Brain pericyte (primary cell): ENCODE results near the gene ZNF740.
A peak's percentile ranks its signal among the peaks of the same experiment; 100 is the strongest.
"Not testable (repeated sequence)": the region's sequence is repeated elsewhere in the genome, so short reads cannot be mapped to it uniquely, and the experiment has no call there.

ENCODE experiments used
- DNase-seq: peaks from one replicate; pipeline ENCODE4 v3.0.0-alpha.2; 2012; ENCODE audit warnings: low read depth, low spot score

Gene ZNF740

DNA sequence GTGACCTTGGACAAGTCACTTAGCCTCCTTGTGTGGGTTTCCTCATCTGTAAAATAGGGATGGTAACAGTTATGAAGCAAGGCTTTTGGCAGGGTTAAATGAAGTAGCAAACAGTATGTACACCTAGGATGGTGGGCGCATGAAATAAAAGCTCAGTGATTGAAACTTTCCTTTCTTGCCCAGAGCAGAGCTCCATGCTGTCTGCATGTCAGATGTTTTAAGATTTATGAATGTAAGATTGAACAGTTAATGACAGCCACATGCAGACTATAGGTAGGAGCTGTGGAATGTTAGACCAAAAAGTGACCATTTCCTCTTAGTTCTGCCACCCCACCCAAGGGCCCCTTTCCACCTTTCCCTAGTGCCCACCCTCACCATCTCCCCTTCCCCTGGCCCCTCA, 14.5 kb downstream of the ZNF740 start:
- DNase-seq: no peak

DNA sequence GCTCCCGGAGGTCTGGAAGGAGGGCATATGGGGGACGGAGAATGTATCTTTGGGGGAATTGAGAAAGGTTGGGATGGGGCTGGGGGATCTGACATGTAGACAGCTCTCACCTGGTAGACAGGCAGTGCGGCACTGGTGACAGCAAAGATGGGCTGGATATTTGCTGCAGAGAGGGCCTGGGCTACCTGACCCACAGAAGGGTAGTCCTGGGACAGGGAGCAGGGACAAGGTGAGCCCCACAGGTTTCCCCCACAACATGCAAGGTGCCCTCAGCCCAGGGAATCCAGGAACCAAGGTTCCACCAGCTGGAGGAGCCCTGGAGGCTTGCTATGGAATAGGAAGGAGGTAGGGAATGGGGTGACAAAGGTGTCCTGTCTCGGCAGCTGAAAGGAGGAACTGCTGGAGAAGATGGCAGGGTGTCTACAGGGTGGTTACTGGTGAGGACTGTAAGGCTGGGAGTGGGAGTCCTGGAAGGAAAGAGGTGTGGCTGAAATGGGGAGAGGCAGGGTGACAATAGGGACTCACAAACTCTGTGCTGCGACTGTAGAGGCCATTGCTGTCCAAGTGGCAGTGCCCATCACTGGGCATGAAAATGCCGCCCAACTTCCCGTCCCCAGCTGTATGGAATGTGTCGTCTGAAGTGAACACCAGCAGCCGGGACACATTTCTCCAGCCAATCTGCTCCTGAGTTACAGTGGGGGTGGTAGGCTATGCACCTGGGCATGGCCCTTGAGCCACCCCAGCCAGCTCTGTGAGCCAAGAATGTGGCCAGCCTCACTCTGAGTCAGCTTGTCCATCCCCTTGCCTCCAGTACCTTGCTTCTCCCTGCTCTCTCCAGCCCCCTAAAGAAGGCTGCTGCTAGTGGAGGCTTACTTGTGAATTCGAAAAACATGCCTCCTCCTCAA, 15.2 kb downstream of the ZNF740 start:
- no peak for DNase-seq

DNA sequence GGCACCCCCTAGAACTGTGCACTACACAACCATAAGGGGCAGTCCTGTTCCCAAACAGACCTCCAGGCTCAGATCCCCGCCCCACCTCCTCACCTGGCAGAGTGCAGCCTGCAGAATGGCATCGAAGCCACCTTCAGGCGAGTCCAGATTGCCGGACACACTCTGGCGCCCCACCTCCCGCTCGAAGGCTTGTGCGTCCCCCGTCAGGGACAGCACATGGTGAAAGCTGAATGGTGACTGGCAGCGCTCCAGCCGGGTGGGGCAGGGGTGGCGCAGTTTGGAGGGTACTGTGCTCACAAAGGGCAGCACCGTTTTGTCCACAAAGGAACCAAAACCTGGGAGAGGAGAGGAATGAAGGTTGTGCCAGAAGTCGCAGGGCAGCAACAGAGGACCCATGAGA, 16.0 kb downstream of the ZNF740 start:
- DNase-seq: no peak

DNA sequence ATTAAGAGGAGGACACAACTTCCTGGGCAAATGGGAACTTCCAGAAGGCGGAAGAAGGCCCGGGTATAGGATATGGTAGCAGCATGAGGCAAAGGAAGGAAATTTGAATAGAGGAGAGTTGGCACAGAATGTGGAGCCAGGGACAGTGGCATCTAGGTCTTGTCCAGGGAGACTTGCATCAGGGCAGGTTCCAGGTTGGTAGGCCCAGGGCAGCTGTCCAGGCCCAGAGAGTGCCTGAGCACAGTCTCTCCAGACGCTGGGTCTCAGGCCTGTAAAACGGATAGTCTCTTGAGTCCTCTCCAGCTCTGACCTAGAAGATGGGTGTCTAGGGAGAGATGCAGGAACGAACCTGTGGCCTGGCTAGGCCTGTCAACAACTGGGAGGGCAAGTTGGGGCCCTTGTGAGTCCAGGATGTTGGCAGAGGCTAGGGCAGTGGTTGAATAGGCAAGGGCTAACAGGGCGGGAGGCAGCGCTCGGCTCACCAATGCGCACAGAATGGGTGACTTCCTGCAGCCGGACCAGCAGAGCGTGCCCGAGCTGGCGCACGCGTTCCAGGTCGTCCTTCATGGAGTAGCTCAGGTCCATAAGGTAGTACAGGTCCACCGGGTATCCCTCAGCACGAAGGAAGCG, 16.6 kb downstream of the ZNF740 start:
- no peak for DNase-seq

DNA sequence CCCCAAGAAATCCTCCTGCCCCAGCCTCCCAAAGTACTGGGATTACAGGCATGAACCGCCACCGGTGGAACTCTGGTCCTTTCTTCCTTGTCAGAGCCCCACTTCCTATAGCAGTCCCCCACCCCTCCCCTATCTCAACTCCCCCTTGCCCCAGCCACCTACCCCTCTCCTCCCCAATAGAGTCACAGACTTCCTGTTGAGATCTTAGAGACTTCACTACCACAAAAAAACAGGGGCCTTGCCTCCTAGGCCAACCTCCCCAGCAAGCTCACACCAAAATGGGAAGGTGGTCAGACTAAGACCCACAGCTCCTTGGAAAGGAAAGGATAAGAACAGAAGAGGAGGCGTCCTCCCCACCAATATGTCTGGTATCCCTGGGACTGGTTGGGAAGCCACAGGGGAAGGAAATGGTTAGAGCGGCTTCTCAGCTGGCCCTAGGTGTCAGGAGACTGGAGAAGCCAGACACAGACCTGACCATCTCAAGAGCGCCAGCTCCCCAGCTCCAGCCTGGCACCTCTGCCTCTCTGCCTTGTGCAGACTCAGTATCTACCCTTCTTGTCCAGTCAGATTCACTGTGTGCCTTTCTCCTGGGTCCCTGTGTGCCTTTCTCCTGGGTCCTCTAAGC, 18.1 kb downstream of the ZNF740 start:
- DNase-seq: no peak

DNA sequence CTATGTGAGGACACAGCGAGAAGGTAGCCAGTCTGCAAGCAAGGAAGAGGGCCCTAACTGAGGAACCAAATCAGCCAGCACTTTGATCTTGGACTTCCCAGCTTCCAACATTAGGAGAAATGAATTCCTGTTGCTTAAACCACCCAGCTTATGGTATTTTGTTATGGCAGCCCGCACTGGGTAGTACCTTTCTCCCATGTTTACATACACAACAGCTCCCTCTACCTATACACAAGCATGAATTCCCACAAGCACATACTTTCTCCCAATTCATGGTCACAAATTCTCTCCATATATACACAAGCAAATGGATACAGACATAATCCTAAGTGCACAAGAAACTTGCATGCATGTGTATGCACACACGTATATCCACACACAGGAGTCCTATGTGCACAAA, 19.2 kb downstream of the ZNF740 start:
- DNase-seq: no peak

DNA sequence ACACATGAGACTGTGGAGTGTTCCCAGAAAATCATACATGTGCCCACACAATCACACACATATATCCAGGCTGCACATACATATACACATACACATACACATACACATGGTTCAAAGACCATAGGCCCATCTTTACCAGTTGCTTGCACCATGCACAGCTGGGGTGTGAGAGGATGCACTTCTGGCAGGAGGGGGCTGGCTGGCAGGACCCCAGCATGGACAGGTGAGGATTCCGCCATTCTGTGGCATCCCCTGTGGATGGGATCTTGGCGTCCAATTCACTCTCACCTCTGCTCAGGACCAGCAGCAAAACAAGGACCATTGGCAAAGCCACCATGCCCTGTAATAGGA, 19.6 kb downstream of the ZNF740 start:
- no peak for DNase-seq

DNA sequence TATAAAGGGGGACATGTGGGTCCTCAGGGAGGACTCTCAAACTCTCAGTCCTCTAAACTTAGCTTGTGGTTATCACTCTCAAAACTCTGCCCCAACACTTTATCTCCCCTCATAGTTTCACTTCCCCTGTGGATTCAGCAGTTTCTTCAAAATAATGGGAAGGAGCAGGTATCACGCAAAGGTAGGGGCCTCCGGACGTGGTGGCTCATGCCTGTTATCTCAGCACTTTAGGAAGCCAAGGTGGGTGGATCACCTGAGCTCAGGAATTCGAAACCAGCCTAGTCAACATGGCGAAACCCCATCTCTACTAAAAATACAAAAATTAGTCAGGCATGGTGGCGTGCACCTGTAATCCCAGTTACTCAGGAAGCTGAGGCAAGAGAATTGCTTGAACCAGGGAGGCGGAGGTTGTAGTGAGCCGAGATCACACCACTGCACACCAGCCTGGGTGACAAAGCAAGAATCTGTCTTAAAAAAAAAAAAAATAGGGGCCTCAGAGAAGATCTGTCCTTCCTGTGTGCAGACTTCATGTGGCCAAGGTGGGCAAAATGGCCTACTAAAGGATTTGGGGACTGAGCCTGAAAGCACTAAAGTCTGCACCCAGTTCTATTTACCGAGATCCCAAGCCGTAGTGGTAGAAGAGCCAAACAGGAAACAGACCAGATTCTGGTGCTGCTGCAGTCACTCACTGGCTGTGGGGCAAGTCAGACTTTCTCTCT, 20.1 kb downstream of the ZNF740 start:
- DNase-seq: no peak

DNA sequence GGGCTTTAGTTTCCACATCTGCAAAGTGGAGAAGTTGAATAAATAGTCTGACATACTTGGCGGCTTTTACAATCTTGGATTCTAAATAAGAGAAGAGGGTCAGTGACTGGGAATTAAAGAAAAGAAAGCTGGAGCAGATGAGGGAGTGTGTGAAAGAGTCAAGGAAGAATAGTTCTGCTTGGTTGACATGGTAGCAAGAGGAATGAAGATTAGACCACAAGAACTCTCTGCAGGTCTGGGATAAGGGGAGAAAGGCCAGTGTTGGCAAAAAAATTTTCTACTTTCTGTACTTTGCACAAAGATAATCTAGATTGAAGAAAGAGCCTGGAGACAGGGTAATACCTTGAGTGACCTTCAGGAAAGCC, 20.6 kb downstream of the ZNF740 start:
- DNase-seq: no peak

DNA sequence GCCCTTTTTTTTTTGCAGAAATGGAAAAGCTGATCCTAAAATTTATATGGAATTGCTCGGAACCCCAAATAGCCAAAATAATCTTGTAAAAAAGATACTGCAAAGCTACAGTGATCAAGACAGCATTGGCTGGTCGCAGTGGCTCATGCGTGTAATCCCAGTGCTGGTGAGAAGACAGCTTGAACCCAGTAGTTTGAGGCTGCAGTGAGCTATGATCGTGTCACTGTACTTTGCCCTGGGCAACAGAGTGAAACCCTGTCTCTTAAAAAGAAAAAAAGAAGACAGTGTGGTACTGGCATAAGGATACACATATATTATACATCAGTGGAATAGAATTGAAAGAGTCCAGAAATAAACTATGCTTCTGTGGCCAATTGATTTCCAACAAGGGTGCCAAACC, 21.1 kb downstream of the ZNF740 start:
- DNase-seq: no peak

DNA sequence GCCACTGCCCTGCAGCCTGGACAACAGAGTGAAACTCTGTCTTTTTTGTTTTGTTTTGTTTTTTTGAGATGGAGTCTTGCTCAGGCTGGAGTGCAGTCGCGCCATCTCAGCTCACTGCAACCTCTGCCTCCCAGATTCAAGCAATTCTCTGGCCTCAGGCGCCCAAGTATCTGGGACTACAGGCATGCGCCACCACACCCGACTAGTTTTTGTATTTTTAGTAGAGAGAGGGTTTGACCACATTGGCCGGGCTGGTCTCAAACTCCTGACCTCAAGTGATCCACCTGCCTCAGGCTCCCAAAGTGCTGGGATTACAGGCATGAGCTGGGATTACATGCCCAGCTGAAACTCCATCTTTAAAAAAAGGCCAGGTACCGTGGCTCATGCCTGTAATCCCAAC, 21.8 kb downstream of the ZNF740 start:
- DNase-seq: not testable (repeated sequence)

DNA sequence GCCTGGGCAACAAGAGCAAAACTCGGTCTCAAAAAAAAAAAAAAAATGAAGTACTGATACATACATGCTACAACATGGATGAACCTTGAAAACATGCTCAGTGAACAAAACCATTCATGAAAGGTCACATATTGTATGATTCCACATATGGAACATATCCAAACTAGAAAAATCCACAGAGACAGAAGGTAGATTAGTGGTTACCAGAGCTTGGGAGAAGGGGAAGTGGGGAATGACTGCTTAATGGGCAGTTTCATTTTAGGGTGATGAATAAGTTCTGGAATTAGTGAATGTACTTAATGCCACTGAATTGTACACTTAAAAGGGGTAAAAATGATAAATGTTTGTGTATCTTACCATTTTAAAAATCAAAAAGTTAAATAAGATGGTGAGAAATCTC, 23.8 kb downstream of the ZNF740 start:
- no peak for DNase-seq

DNA sequence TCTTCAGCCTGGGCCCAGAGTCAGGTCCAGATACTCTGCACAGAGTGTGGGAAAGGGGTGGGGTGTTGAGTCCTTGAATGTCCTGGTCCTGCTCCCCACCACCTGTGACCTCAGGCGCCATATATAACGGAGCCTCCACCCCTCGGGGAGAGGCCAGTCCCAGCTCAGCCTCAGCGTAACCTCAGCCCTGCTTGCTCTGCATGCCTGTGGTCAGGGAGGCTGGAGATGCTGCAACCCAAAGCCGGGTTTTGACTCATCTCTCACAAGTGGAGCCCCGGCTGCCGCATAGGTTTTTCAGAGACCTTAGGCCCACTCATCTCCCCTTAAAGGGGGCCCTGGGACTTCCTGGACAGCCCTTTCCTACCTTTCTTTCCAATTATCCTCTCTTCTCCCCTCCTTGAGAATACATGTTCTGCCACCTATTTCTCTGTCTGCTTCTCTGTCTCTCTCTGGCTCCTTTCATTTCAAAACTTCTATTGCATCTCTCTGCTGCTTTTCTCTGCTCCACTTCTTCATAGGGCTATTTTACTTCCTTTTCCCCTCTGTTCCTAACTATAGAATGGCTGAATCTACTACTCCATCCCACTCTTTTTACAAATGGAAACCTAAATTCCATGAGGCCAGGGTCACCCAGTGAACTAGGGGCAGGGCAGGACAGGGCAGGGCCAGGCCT, 25.4 kb downstream of the ZNF740 start:
- DNase-seq: peak; percentile 52

DNA sequence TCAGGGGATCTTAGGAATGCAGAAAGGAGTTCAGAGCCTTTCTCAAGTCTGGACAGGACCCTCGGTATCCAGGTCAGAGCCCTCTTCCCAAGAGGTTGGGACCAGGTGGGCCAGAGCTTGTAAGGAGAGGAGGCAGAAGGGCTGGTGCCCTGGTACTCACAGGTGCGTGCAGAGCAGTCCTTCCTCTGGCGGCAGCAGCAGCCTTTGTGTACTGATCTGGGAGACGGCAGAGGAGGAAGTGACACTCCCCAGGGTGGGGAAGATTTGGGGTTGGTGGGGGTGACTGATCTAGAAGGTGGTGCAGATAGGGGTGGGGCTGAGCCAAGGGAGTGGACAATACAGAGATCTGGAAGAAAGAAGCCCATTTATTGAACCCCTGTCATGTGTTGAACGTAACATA, 26.5 kb downstream of the ZNF740 start, which contains the start of gene ITGB7:
Gene ITGB7, minus strand, starts transcription at position 210 of the 400 bp plus-strand sequence. CDS start 6,808 bp downstream, outside the sequence.
- no peak for DNase-seq

DNA sequence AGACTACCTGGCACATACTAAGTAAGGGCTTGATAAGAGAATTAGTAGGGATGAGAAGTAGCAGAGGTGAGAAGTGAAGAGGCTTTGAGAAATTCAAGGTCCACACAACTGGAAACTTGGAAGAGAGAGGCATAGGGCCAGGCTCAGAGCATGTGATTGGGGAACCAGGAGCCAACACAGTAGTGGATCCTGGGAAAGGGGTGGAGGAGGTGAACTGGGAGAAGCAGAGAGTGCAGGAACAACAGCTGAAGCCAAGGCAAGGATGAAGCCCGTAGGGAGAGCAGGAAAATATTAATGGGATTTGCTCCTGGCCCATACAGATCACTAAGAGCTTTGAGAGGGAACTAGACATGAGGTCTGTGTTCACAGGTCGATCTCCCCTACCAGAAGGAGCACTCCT, 27.9 kb downstream of the ZNF740 start:
- no peak for DNase-seq

DNA sequence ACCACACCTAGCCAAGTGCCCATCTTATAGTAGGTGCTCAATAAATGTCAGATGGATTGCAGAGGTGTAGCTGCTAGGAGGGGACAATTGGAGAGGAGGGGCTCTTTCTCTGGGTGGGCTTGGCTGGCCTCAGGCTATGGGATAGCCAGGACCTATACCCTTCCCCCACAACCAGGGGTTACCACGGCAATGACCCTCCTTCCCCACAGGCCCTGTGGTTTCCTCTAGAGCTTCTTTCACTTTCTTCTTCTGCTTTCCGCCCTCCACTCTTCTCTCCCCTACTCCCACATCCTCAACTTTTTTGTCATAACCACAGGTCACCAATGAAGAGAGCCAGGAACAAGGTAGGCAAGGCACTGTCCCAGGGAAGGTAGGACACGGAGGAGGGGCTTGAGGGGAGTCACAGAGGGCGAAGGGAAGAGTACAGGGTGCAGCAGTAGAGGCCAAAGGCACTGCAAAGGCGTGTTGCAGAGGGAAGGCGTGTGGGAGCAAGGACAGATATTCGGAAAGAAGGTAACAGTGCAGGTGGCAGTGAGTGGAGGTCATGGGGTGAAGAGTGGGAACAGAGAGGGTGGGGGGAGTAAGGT, 28.4 kb downstream of the ZNF740 start:
- DNase-seq: no peak

DNA sequence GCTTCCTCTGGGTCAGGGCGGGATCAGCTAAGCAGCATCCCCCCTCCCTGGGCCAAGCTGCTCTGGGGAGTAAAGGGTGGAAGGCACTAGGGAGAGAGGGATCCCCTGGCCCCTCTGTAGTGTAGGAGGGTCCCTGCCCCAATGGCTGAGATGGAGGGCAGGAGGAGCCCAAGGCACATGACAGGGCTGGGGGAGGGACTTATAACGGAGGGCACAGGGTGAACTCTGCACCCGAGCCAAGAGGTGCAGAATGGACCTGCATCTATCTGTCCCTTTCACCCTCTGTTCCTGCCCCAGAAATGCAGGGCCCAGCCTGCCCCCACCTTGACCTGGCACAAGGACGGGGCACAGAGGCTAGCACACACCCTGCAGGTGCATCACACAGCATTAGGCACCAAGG, 30.3 kb downstream of the ZNF740 start:
- no peak for DNase-seq

DNA sequence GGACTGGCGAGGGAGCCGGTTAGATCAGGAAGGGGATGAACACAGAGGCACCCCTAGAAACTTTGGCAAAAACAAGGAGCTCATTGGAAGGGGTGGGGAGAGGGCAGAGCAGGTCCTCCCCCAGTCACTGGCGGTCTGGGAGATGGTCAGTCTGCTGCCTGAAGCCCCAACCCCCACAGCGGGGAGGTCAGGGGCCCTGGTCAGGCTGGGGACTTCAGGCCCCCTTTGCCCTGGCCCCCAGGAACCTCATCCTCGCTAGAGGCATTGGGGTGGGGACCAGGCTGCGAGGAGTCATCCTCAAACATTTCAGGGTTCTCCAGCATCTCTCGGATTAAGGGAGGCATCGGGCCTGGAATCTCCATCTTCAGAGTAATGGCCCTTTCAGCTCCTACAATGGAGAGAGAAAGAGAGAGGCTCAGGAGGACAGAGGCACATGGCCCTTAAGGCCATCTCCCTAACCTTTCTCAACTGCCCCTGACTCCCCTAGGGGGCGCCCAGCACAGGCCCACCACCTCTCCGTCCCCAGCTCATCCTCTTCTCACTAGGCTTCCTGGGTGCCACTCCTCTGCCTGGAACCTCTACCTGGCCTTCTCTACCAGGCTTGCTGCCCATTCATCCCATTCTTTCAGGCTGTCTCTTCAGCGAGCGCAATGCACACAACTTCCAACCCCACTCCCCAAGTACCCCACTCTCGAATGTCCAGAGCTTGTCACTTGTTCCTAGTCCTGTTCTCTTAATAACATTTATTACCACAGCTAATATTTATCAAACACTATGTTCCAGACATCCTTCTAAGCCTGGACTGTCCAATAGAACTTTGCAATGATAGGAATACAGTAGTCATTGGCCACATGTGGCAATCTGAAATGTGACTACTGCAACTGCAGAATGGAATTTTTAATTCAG, 31.2 kb downstream of the ZNF740 start:
- no peak for DNase-seq

DNA sequence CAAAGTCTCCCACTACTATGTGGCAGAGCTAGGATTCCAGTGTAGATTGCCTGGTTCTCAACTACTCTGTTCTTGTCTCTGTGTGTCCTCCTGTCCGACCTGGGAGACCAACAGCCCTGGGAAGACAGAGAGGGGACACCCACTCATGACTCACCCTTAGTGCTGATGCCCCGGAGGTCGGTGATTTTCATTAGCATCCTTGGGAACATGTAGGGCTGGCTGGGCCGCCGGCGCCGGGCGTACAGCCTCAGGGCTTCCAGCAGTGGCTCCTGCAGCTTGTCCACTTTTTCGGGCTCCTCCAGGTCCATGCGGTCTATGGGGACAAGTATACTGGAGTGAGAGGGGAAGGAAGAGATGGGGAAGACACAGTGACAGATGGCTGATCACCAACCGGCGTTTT, 32.4 kb downstream of the ZNF740 start:
- no peak for DNase-seq

DNA sequence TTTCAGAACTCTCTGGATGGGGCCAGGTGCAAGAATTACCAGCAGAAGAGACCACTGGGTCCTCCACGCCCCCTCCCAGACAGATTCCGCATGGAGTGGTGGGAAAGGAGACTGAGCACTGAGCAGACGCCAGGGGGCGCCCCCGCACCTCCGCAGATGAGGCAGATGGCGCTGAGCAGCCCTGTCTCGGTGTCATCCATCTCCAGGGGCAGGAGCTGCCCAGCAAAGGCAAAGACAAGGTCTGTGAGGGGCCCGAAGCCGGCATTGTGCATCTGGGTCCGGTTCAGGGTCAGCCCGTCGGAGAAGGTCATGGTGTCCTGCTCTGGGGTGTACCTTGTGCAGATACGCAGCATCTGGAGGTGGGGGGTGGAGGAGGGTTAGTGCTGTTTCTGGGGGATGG, 32.8 kb downstream of the ZNF740 start:
- no peak for DNase-seq
